ENCODE measurements around the gene C5AR2.

The C5AR2 gene

DNA sequence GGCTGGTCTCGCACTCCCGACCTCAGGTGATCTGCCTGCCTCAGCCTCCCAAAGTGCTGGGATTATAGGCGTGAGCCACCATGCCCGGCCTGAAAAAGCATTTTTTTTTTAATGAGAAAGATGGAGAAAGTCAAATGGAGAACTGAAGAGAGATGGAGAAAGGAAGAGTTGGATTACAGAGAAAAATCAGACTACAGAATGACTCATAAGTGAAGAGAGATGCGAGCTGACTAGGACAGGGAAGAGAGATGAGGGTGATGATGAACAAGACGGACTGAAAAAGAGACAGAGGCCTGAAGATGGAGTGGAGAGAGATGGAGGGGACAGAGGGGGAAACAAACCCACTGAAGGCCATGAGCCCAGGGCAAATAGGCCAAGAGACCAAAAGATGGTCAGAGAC is 18.7 kb downstream of the C5AR2 start:
- TF ChIP-seq, protein P1, sequence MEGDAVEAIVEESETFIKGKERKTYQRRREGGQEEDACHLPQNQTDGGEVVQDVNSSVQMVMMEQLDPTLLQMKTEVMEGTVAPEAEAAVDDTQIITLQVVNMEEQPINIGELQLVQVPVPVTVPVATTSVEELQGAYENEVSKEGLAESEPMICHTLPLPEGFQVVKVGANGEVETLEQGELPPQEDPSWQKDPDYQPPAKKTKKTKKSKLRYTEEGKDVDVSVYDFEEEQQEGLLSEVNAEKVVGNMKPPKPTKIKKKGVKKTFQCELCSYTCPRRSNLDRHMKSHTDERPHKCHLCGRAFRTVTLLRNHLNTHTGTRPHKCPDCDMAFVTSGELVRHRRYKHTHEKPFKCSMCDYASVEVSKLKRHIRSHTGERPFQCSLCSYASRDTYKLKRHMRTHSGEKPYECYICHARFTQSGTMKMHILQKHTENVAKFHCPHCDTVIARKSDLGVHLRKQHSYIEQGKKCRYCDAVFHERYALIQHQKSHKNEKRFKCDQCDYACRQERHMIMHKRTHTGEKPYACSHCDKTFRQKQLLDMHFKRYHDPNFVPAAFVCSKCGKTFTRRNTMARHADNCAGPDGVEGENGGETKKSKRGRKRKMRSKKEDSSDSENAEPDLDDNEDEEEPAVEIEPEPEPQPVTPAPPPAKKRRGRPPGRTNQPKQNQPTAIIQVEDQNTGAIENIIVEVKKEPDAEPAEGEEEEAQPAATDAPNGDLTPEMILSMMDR (IDR thresholded peaks at IDR 0.05; ENCODE audit: poor library complexity, severe bottlenecking): no peak
- Histone ChIP-seq H3K4me3 (ENCODE audit: severe bottlenecking) (no peak overlapping the region), H3K9me3 (ENCODE audit: severe bottlenecking) (no peaks in the 10 kb centered on the region), H3K27ac (ENCODE audit: poor library complexity, severe bottlenecking) (no peak overlapping the region), H3K27me3 (ENCODE audit: insufficient read depth, poor library complexity, severe bottlenecking) (no peaks in the 10 kb centered on the region), H3K36me3 (ENCODE audit: low read depth) (peaks cover 31% of the 10 kb centered on the region), H3K4me1 (ENCODE audit: insufficient read depth, poor library complexity, severe bottlenecking) (no peaks in the 10 kb centered on the region)
- DNase-seq (ENCODE audit: low spot score) (no peak), ATAC-seq (ENCODE audit: low read depth) (no peak)

DNA sequence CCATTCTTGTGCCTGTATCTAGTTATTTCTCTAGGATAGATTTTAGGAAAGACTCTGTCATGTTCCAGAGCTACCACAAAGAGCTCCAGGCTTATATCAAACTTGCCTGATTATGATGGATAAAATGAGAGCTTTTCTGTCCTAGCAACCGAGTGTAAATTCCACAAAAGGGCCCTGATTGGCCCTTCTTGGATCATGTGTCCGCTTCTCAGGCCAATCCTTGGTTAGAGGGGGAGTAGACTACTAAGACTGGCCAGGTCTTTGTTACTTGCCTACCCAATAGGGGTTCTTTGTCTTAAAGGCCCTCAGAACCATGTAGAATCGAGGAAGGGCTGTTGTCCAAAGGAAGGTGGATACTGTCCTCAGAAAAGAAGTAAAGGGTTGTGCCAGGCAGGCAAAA is 19.6 kb downstream of the C5AR2 start:
- Histone ChIP-seq H3K27me3 (ENCODE audit: insufficient read depth, poor library complexity, severe bottlenecking) (no peaks in the 10 kb centered on the region), H3K9me3 (ENCODE audit: severe bottlenecking) (no peaks in the 10 kb centered on the region), H3K36me3 (ENCODE audit: low read depth) (peaks cover 40% of the 10 kb centered on the region), H3K27ac (ENCODE audit: poor library complexity, severe bottlenecking) (no peak overlapping the region), H3K4me3 (ENCODE audit: severe bottlenecking) (no peak overlapping the region), H3K4me1 (ENCODE audit: insufficient read depth, poor library complexity, severe bottlenecking) (no peaks in the 10 kb centered on the region)
- ATAC-seq (ENCODE audit: low read depth) (peak; percentile 40; the same call in 2 of the 3 replicates), DNase-seq (ENCODE audit: low spot score) (no peak)
- TF ChIP-seq, protein P1 (IDR thresholded peaks at IDR 0.05; ENCODE audit: poor library complexity, severe bottlenecking): no peak

DNA sequence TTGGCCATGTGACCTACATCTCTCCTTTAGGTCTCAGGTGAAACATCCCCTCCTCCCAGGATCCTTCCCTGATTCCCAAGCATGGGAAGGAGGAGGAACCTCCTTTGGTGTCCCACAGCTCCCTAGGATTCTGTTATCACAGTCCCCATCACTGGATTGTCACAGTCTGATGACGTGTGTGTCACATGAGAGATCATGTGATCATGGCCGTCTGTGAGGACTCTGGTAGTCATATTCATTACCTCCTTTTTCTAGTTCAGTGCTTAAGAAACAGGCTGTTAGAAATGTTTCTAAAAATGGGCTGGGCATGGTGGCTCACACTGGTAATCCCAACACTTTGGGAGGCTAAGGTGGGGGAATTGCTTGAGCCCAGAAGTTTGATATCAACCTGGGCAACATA is 20.1 kb downstream of the C5AR2 start:
- Histone ChIP-seq H3K36me3 (ENCODE audit: low read depth) (peaks cover 46% of the 10 kb centered on the region), H3K27ac (ENCODE audit: poor library complexity, severe bottlenecking) (no peak overlapping the region), H3K9me3 (ENCODE audit: severe bottlenecking) (no peaks in the 10 kb centered on the region), H3K4me3 (ENCODE audit: severe bottlenecking) (no peak overlapping the region), H3K27me3 (ENCODE audit: insufficient read depth, poor library complexity, severe bottlenecking) (no peaks in the 10 kb centered on the region), H3K4me1 (ENCODE audit: insufficient read depth, poor library complexity, severe bottlenecking) (no peaks in the 10 kb centered on the region)
- TF ChIP-seq, protein P1 (IDR thresholded peaks at IDR 0.05; ENCODE audit: poor library complexity, severe bottlenecking): no peak
- ATAC-seq (ENCODE audit: low read depth) (no peak), DNase-seq (ENCODE audit: low spot score) (no peak)

DNA sequence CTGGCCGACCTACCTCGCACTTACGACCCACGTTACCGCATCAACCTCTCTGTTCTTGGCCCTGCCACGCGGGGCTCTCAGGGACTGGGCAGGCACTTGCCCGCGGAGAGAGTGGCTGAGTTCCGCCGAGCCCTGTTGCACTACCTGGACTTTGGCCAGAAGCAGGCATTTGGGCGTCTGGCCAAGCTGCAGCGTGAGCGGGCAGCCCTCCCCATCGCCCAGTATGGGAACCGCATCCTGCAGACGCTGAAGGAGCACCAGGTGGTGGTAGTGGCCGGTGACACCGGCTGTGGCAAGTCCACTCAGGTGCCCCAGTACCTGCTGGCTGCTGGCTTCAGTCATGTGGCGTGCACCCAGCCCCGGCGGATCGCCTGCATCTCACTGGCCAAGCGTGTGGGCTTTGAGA is 21.3 kb downstream of the C5AR2 start:
- no peak for ATAC-seq (ENCODE audit: low read depth)
- TF ChIP-seq, protein P1 (IDR thresholded peaks at IDR 0.05; ENCODE audit: poor library complexity, severe bottlenecking): no peak
- no peak for DNase-seq (ENCODE audit: low spot score)
- Histone ChIP-seq H3K4me1 (ENCODE audit: insufficient read depth, poor library complexity, severe bottlenecking) (no peaks in the 10 kb centered on the region), H3K9me3 (ENCODE audit: severe bottlenecking) (no peaks in the 10 kb centered on the region), H3K27me3 (ENCODE audit: insufficient read depth, poor library complexity, severe bottlenecking) (no peaks in the 10 kb centered on the region), H3K27ac (ENCODE audit: poor library complexity, severe bottlenecking) (no peak overlapping the region), H3K36me3 (ENCODE audit: low read depth) (peaks cover 58% of the 10 kb centered on the region), H3K4me3 (ENCODE audit: severe bottlenecking) (no peak overlapping the region)

DNA sequence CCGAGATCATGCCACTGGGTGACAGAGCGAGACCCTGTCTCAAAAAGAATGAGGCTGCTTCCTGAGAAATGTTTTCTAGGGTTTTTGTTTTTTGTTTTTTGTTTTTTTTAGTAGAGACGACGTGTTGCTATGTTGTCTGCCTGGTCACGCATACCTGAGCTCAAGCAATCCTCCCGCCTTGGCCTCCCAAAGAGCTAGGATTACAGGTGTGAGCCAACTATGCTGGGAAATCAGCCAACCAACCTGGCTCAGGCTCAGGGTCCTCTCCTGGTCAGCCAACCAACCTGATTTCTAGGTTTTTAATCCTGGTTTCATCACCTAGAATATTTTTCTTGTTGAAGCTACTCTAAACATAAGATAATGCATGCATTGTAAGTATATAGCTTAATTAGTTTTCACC is 24.9 kb downstream of the C5AR2 start:
- peaks cover 92% of the 10 kb centered on the region for H3K36me3 ChIP-seq (ENCODE audit: low read depth)
- ATAC-seq (ENCODE audit: low read depth) (no peak), DNase-seq (ENCODE audit: low spot score) (no peak)
- TF ChIP-seq, protein P1 (IDR thresholded peaks at IDR 0.05; ENCODE audit: poor library complexity, severe bottlenecking): no peak
- no peak overlapping the region for H3K27ac ChIP-seq (ENCODE audit: poor library complexity, severe bottlenecking)
- no peaks in the 10 kb centered on the region for H3K27me3 ChIP-seq (ENCODE audit: insufficient read depth, poor library complexity, severe bottlenecking)
- H3K4me1 ChIP-seq (ENCODE audit: insufficient read depth, poor library complexity, severe bottlenecking): no peaks in the 10 kb centered on the region
- no peaks in the 10 kb centered on the region for H3K9me3 ChIP-seq (ENCODE audit: severe bottlenecking)
- no peak overlapping the region for H3K4me3 ChIP-seq (ENCODE audit: severe bottlenecking)

Data from RWPE2 (cell line).